GM13976 (cell line): Measurements from ENCODE around the gene MKRN3.

Experiments used
- DNase-seq: peaks from one replicate; pipeline ENCODE4 v3.0.0; 2012; ENCODE audit warnings: low spot score
- in situ Hi-C: fragments of 300-500 bp; cut with MboI; formaldehyde crosslinking; loops from one replicate; pipeline ENCODE4 v1.12.0; 2022; ENCODE audit warnings: low sequenced_read_pairs, mixed read lengths, inconsistent platforms; ENCODE audit not compliant: unreplicated experiment
- TF ChIP-seq, protein P1 (sequence below): IDR thresholded peaks from 2 replicates; pipeline ENCODE4 v1.5.1; 2012; ENCODE audit warnings: borderline replicate concordance, mild to moderate bottlenecking; ENCODE audit not compliant: insufficient read depth; ENCODE audit errors: extremely low read depth, missing control alignments, control extremely low read depth

Gene MKRN3

DNA sequence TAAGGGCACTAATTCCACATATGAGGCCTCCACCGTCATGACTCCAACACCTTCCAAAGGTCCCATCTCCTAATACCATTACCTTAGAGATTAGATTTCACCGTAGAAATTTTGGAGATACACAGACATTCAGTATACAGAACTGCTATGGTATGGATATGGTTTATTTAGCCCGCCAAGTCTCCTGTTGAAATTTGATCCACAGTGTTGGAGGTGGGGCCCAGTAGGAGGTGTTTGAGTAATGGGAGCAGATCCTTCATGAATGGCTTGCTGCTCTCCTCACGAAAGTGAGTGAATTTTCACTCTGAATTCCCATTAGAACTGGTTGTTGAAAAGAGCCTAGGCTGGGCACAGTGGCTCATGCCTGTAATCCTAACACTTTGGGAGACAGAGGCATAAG, 7.4 kb downstream of the MKRN3 start:
- in situ Hi-C loops = no loop called here
- DNase-seq = no peak
- TF ChIP-seq, protein P1, sequence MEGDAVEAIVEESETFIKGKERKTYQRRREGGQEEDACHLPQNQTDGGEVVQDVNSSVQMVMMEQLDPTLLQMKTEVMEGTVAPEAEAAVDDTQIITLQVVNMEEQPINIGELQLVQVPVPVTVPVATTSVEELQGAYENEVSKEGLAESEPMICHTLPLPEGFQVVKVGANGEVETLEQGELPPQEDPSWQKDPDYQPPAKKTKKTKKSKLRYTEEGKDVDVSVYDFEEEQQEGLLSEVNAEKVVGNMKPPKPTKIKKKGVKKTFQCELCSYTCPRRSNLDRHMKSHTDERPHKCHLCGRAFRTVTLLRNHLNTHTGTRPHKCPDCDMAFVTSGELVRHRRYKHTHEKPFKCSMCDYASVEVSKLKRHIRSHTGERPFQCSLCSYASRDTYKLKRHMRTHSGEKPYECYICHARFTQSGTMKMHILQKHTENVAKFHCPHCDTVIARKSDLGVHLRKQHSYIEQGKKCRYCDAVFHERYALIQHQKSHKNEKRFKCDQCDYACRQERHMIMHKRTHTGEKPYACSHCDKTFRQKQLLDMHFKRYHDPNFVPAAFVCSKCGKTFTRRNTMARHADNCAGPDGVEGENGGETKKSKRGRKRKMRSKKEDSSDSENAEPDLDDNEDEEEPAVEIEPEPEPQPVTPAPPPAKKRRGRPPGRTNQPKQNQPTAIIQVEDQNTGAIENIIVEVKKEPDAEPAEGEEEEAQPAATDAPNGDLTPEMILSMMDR = no peak

DNA sequence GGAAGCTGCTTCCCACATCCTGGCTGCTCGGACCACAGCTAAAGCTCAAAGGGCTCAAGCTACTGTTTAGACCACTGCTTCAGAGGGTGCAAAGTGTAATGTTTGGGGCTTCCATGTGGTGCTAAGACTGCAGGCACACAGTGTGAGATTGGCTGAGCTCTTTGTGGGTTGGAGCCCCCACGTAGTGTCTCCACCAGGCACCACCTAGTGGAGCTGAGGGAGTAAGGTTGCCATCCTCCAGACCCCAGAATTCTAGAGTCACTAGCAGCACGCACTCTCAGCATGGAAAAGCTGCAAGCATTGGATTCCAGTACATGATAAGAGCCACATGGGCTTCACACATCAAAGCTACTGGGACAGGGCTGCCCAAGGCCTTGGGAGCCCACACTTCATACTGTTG, 9.3 kb downstream of the MKRN3 start:
- DNase-seq = no peak
- in situ Hi-C loops = no loop called here
- TF ChIP-seq, protein P1 = no peak

DNA sequence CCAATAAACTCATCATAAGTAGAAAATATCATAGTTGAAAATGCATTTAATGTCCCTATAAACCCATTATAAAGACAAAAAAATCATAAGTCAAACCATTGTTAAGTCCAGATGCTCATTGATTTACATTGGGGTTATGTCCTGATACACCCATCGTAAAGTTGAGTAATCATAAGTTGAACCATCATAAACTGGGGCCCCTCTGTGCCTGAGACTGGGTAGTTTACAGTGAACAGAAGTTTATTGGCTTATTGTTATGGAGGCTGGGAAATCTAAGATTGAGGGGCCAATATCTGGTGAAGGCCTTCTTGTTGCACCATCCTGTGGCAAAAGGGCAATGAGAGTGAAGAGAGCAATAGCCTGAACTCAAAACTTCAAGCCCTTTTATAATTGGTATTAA, 10.6 kb downstream of the MKRN3 start:
- TF ChIP-seq, protein P1 = no peak
- no peak for DNase-seq
- in situ Hi-C loops = no loop called here

DNA sequence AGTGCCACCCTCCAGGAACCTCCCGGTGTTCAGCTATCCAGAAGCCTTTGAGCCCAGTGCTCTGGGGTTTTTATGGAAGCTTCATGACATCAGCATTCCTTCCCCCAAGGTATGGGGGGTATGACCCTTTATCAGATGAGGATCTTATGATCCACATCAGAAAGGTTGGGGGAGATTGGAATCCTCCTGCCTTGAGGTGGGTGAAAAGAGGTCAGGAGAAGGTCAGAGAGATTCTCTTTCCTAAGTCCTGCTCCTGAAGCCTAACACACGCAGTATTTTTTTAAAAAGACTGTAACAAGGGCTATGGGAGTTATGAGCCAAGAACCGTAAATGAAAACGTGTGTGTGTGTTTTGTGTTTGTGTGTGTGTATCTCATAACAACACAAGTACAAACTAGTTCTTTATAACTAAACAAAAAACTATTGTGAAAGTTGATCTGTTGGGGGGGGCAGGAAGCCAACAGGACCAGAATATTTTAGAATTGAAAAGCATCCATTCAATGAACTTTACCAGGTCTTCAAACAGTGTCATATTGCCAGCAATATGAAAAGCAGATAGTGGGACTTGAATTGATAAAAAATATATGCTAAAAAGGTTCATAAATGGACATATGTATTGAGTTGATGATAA, 13.2 kb downstream of the MKRN3 start:
- in situ Hi-C loops = no loop called here
- TF ChIP-seq, protein P1 = no peak
- no peak for DNase-seq

DNA sequence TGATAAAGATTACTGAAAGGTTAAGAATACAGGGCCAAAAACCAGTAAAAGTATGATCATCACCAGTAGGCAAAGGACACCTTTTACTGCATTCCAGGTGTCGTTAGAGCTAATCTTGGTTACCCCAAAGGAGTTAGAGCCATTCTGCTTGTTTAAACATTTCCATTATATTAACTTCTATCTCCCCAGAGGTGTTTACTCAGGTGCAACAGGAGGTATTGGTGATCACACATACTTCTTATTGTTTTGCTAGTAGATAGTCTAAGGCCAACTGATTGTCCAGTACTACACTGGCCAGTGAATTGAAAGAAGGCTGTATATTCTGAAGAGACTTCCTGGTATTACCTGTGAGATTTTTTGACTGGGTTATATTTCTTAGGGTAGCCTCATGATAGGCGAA, 22.8 kb downstream of the MKRN3 start:
- TF ChIP-seq, protein P1 = no peak
- in situ Hi-C loops = no loop called here
- no peak for DNase-seq

DNA sequence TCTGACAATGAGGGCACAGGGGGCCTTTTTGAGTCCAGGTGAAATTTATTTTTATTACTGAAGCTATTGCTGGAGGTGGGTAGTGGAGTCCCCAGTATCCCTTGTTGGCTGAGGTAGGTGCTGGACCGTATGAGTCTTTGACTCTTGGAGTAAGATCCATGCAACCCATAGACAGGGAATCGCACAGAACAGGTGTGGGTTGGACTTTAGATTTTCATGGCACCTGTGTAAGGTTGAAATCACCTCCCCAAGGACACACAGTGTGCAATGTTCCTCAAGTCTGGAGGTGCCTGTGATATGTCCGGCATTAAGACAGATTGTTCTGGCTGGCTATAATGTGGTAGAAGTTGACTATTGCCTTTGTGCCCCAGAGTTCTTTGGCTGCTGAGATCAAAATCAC, 23.5 kb downstream of the MKRN3 start:
- DNase-seq = no peak
- in situ Hi-C loops = no loop called here
- TF ChIP-seq, protein P1 = no peak
